ENCODE results near the gene CADM4. TPM values are rescaled to one million over a fixed set of nuclear protein-coding genes. Genes with fewer than 3 reads are reported as not detected.
"Not testable (repeated sequence)": the region's sequence is repeated elsewhere in the genome, so short reads cannot be mapped to it uniquely, and the experiment has no call there.

The CADM4 gene
- total and polyA plus RNA-seq, 2 of the 8 experiments (the other 6 are each of a cell fraction or from before 2014, with no cell fraction given) = 13.5 to 25.0 TPM

- H3K23ac ChIP-seq (ENCODE audit: insufficient read length); H2BK15ac ChIP-seq (ENCODE audit: low read length); H3K9ac ChIP-seq (replicated peaks in 1 of 4; ENCODE audit: extremely low read depth in 1 of 4, low read depth in 3 of 4, low read length in 3 of 4); H2BK5ac ChIP-seq (ENCODE audit: low read depth, low read length); H3K4me1 ChIP-seq (replicated peaks in 1 of 4; ENCODE audit: control insufficient read depth in 3 of 4, insufficient read depth in 4 of 4, low read length in 3 of 4); H4K91ac ChIP-seq (replicated peaks; ENCODE audit: insufficient read length, low read length); H2BK20ac ChIP-seq (ENCODE audit: low read length); H3K79me2 ChIP-seq (ENCODE audit: control insufficient read depth in 1 of 2, insufficient read depth in 2 of 2, low read length in 2 of 2); H2AFZ ChIP-seq (ENCODE audit: low read length); H4K20me1 ChIP-seq (replicated peaks in 1 of 2; ENCODE audit: control insufficient read depth in 1 of 2, insufficient read depth in 2 of 2, low read length in 2 of 2); FAIRE-seq; H3K4me2 ChIP-seq (ENCODE audit: insufficient read depth in 1 of 2, low read depth in 2 of 2, low read length in 2 of 2); H3K79me1 ChIP-seq (ENCODE audit: low read depth, low read length); DNase-seq (ENCODE audit: low read depth in 1 of 2, low spot score in 2 of 2); H3K18ac ChIP-seq (ENCODE audit: extremely low read depth, low read length); H2BK12ac ChIP-seq (ENCODE audit: low read depth, low read length); H3K27ac ChIP-seq (ENCODE audit: low read depth, low read length); H4K8ac ChIP-seq (ENCODE audit: extremely low read depth, insufficient read depth, low read length); H3K9me3 ChIP-seq (ENCODE audit: insufficient read depth in 2 of 2, low read depth in 1 of 2, low read length in 1 of 2); H2BK120ac ChIP-seq (replicated peaks; ENCODE audit: low read depth, low read length); H3K23me2 ChIP-seq (ENCODE audit: low read depth, low read length); H3K56ac ChIP-seq (replicated peaks; ENCODE audit: insufficient read length, low read depth, low read length); H3K4ac ChIP-seq (replicated peaks; ENCODE audit: insufficient read length, low read depth, low read length); H3K27me3 ChIP-seq (replicated peaks in 1 of 4; ENCODE audit: control insufficient read depth in 3 of 4, extremely low read depth in 1 of 4, insufficient read depth in 3 of 4, low read length in 3 of 4); H2AK5ac ChIP-seq (ENCODE audit: low read depth, low read length); H3K4me3 ChIP-seq (ENCODE audit: extremely low read depth in 1 of 4, insufficient read depth in 2 of 4, low read depth in 3 of 4, low read length in 4 of 4); H3K14ac ChIP-seq (ENCODE audit: insufficient read length); H4K5ac ChIP-seq (ENCODE audit: insufficient read length, low read depth, low read length): not testable (repeated sequence)
- POLR2A ChIA-PET (ENCODE audit: partially characterized antibody) = interaction anchor here (1.2 kb wide), 1 partner anchor 8 kb away, joined by 3 read pairs; no protein-coding TSS in a partner anchor
- peaks cover 4 to 16% (median 9%) of the 10 kb centered on the region in 4 experiments; a peak in 5 of 8 replicates for H3K36me3 ChIP-seq (ENCODE audit: control insufficient read depth in 2 of 4, insufficient read depth in 4 of 4, low read length in 3 of 4)
- WGBS, 2 experiments (ENCODE audit: extremely low coverage in 1 of 2, insufficient coverage in 1 of 2, insufficient read length in 1 of 2, insufficient replicate concordance in 2 of 2, low coverage in 1 of 2, low lambda C conversion rate in 2 of 2, missing lambda C conversion rate in 1 of 2) = 84% methylated on average over 7 of the region's 7 CpGs; no CpG with 5 or more reads in 1 of the 2 experiments
- CTCF ChIA-PET (ENCODE audit: partially characterized antibody) = interaction anchor here (0.7 to 4.2 kb wide), 3 partner anchors 11 to 189 kb away, joined by 3 to 28 read pairs (median 3); no protein-coding TSS in a partner anchor
These were observed 10.6 kb upstream of the CADM4 start for GRCh38 chr19:43650276-43650675.
